Measurements from ENCODE around the gene CFAP97. TPM values are rescaled to one million over a fixed set of nuclear protein-coding genes. Genes with fewer than 3 reads are reported as not detected.

CFAP97 gene
- total RNA-seq, 2 donors from 2014 or later, result 27.6 to 42.2 TPM

- no peak for ATAC-seq
- H3K9me3 Mint-ChIP-seq, result no peaks in the 10 kb centered on the region
- DNase-seq (ENCODE audit: low spot score in 2 of 2), result no peak
- no peak overlapping the region for H3K27ac Mint-ChIP-seq
- peaks cover 10 to 16% of the 10 kb centered on the region in 2 donors for H3K36me3 Mint-ChIP-seq
These were observed 14.0 kb downstream of the CFAP97 start for GRCh38 chr4:185189606-185190305.

DNA sequence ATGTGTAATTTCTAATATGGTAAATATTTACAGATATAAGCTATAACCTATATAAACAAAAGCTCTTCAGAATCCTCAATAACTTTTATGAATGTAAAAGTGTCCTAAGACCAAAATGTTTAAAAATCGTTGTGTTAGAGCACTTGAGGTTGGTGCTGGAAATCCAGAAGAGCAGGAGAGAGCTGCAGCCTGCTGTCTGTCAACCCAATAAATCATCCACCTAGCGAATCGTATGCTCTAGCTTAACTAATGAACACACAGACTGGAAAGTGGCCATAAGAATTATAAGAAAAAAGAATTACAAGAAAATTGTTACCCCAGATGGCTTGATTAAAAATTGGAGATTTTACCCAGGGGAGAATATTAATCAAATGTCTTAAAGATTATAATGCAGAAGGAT lies 17.0 kb downstream of the CFAP97 start:
- H3K36me3 Mint-ChIP-seq, result peaks cover 14 to 23% of the 10 kb centered on the region in 2 donors
- H3K27ac Mint-ChIP-seq, result no peak overlapping the region
- no peaks in the 10 kb centered on the region for H3K9me3 Mint-ChIP-seq
- DNase-seq (ENCODE audit: low spot score in 2 of 2) (no peak), ATAC-seq (no peak)

DNA sequence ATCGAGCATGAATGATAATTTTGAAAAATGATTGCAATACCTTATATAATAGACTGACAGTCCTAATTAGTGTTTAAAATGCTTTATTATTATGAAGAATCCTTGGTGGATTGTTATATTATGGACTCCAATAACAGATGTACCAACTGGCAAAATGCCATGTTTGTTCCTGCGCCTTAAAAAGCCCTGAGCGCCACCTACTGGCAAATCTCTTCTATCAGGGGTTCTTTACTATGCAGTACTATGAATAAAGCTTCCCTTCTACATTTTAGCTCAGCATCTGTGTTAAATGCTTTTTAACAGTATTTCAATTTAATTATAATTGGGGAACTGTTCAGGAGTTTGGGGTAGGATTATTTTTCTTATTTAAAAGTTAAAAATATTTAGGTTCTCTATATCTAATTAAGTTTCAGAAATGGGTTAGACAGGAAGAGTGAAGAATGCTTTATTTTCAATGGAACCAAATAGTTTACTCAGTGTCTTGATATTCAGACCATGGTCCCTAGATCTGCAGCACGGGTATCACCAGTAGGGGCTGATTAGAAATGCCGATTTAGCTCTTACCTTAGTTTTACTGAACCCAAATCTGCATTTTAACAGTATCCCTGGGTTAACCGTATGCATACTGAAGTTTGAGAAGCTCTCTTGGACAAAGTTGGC lies 20.0 kb downstream of the CFAP97 start:
- Mint-ChIP-seq H3K36me3 (peaks cover 4 to 26% of the 10 kb centered on the region in 2 donors), H3K9me3 (no peaks in the 10 kb centered on the region), H3K27ac (peak overlapping the region in 1 of 2 donors; percentile 44)
- ATAC-seq (peak; percentile 70 to 71), DNase-seq (ENCODE audit: low spot score in 2 of 2) (peak in 1 of 2 donors; percentile 80)

DNA sequence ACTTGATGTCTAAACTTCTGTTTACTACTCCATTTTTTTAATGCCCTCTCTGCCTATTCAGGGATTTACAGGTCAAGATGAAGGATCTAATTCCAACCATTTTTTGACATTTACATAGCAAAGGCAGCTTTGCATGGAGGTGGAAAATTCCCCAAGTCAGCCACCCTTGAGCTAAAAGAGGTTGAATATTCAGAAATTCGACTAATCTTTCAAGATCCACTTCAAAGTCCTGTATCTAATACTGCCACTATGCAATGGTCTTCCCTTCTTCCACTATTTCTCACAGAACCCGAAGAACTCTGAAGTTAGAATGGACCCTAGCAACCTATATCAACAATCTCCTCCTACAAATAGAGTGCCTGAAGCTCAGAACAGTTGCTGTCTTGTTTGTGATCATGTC lies 21.6 kb downstream of the CFAP97 start:
- Mint-ChIP-seq H3K36me3 (peaks cover 4 to 26% of the 10 kb centered on the region in 2 donors), H3K27ac (no peak overlapping the region), H3K9me3 (no peaks in the 10 kb centered on the region)
- ATAC-seq, result no peak
- DNase-seq (ENCODE audit: low spot score in 2 of 2), result no peak

GRCh38 chr4:185179488-185179887 lies 24.3 kb downstream of the CFAP97 start:
- no peaks in the 10 kb centered on the region for H3K9me3 Mint-ChIP-seq
- peaks cover 11 to 34% of the 10 kb centered on the region in 2 donors for H3K36me3 Mint-ChIP-seq
- H3K27ac Mint-ChIP-seq, result no peak overlapping the region
- DNase-seq (ENCODE audit: low spot score in 2 of 2) (no peak), ATAC-seq (peak; percentile 53 to 77)

DNA sequence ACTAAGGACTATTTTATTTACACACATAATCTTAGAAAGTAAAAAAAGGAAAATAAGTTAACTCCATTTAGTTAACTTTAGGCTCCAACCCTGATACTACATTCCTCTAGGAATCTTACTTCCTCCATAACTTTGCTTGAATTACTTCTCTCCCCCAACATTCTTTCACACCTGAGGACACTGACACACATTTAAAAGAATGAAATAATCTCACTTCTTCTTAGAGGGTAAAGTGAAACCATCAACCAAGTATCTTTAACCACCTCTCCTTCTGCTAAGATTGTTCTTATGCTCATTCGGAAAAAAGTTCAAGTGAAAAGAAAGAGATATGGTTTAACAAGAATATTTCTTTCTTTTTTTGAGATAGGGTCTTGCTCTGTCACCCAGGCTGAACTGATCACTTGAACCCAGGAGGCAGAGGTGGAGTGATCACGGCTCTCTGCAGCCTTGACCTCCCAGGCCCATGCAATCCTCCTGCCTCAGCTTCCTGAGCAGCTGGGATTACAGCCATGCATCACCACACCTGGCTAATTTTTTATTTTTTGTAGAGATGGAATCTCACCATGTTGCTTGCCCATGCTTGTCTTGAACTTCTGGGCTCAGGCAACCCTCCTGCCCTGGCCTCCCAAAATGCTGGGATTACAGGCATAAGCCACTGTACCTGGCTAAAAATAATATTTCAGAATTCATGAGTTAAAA lies 32.3 kb downstream of the CFAP97 start:
- Mint-ChIP-seq H3K9me3 (no peaks in the 10 kb centered on the region), H3K36me3 (peaks cover 35 to 40% of the 10 kb centered on the region in 2 donors), H3K27ac (no peak overlapping the region)
- DNase-seq (ENCODE audit: low spot score in 2 of 2) (no peak), ATAC-seq (no peak)

- H3K36me3 Mint-ChIP-seq, result peaks cover 30 to 42% of the 10 kb centered on the region in 2 donors
- no peak for DNase-seq (ENCODE audit: low spot score in 2 of 2)
- ATAC-seq, result no peak
- H3K27ac Mint-ChIP-seq, result no peak overlapping the region
- H3K9me3 Mint-ChIP-seq, result no peaks in the 10 kb centered on the region
These were observed 36.6 kb downstream of the CFAP97 start for GRCh38 chr4:185167234-185167633.

- Mint-ChIP-seq H3K36me3 (peaks cover 24 to 39% of the 10 kb centered on the region in 2 donors), H3K9me3 (no peaks in the 10 kb centered on the region), H3K27ac (peak overlapping the region in 1 of 2 donors; percentile 53)
- ATAC-seq, result peak; percentile 94 to 96
- DNase-seq (ENCODE audit: low spot score in 2 of 2), result peak in 1 of 2 donors; percentile 12
These were observed 38.2 kb downstream of the CFAP97 start for GRCh38 chr4:185165605-185166063.

GRCh38 chr4:185151296-185151695 lies 52.5 kb downstream of the CFAP97 start:
- DNase-seq (ENCODE audit: low spot score in 2 of 2), result no peak
- Mint-ChIP-seq H3K27ac (no peak overlapping the region), H3K36me3 (peaks cover 0 to 6% of the 10 kb centered on the region in 2 donors), H3K9me3 (no peaks in the 10 kb centered on the region)
- ATAC-seq, result no peak

DNA sequence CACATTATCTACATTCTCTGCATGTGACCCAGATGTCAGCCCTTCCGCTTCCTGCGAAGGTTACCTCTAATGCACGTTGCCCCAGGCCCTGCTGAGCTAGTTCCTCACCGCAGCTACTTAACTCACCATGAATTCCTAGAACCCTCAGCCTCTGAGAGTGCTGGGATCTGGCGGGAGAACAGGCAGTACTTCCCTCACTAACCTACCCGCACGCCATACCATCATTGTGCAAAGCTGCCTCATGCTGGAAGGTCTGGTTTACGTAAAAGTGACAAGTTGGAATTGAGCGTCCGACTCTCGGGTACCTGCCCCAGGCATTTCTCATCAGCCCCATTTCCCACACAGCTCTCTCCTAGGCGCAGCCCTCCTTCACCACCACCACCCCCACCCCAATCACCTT lies 54.4 kb downstream of the CFAP97 start:
- Mint-ChIP-seq H3K36me3 (peaks cover 0 to 6% of the 10 kb centered on the region in 2 donors), H3K27ac (no peak overlapping the region), H3K9me3 (no peaks in the 10 kb centered on the region)
- ATAC-seq (no peak), DNase-seq (ENCODE audit: low spot score in 2 of 2) (no peak)

DNA sequence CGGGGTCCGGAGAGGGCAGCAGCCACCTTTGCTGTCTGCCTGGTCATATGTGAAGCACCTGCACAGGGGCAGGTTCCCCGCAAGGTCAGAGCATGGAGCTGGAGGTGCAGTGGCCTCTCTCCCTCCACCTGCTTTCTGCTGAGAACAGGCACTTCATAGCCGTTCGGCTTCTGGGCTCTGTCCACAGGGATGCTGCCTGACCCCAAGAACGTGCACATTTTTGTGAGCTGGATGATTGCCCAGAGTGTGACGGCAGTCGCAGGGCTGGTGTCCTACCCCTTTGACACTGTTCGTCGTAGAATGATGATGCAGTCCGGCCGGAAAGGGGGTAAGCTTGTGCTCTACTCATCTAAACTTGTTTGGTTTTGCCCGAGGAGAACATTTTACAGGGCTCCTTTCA lies 58.2 kb downstream of the CFAP97 start:
- DNase-seq (ENCODE audit: low spot score in 2 of 2) (no peak), ATAC-seq (no peak)
- no peak overlapping the region for H3K27ac Mint-ChIP-seq
- H3K9me3 Mint-ChIP-seq, result no peaks in the 10 kb centered on the region
- peaks cover 0 to 5% of the 10 kb centered on the region in 2 donors for H3K36me3 Mint-ChIP-seq

DNA sequence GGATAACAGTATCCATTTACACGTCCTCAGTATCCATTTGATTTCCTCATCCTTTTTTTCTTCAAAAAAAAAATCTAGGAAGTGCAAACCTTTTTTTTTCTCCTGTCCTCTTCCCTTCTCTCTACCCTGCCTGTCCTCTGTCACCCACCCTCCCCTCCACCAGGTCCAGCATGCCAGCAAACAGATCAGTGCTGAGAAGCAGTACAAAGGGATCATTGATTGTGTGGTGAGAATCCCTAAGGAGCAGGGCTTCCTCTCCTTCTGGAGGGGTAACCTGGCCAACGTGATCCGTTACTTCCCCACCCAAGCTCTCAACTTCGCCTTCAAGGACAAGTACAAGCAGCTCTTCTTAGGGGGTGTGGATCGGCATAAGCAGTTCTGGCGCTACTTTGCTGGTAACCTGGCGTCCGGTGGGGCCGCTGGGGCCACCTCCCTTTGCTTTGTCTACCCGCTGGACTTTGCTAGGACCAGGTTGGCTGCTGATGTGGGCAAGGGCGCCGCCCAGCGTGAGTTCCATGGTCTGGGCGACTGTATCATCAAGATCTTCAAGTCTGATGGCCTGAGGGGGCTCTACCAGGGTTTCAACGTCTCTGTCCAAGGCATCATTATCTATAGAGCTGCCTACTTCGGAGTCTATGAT lies 59.1 kb downstream of the CFAP97 start:
- DNase-seq (ENCODE audit: low spot score in 2 of 2), result no peak
- Mint-ChIP-seq H3K9me3 (no peaks in the 10 kb centered on the region), H3K27ac (no peak overlapping the region), H3K36me3 (peaks cover 0 to 5% of the 10 kb centered on the region in 2 donors)
- ATAC-seq, result no peak

- Mint-ChIP-seq H3K27ac (no peak overlapping the region), H3K9me3 (no peaks in the 10 kb centered on the region), H3K36me3 (peaks cover 0 to 5% of the 10 kb centered on the region in 2 donors)
- no peak for DNase-seq (ENCODE audit: low spot score in 2 of 2)
- no peak for ATAC-seq
These were observed 60.2 kb downstream of the CFAP97 start for GRCh38 chr4:185143601-185143969.

- peak; percentile 91 for DNase-seq (ENCODE audit: low spot score in 2 of 2)
- no peak within 1 kb of the TSS for H3K27ac Mint-ChIP-seq
- peaks cover 0 to 5% of the 10 kb centered on the region in 2 donors for H3K36me3 Mint-ChIP-seq
- H3K9me3 Mint-ChIP-seq, result no peaks in the 10 kb centered on the region
- ATAC-seq, result peak; percentile 96 to 97
These were observed 60.7 kb downstream of the CFAP97 start, which contains the start of gene SLC25A4 for GRCh38 chr4:185142912-185143600. SLC25A4 (plus strand) TSS chr4:185143266; CDS start chr4:185143373, 107 bp downstream.

DNA sequence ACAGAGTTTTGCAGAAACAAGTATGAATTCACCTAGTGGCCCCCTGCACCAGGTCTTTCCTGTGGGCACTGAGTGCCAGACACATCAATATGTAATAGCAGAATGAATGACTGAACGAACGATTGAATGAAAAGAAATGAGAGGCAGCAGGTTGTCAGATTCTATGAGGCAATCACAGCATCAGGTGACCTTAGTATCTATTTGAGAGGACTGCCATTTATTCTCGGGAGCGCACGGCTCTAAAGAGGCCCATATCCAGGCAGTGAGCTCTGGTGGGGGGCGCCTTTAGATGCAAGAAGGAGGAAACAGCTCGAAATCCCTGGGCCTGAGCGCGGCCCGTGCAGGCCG lies 61.3 kb downstream of the CFAP97 start:
- DNase-seq (ENCODE audit: low spot score in 2 of 2), result no peak
- Mint-ChIP-seq H3K27ac (no peak overlapping the region), H3K9me3 (no peaks in the 10 kb centered on the region), H3K36me3 (peaks cover 0 to 5% of the 10 kb centered on the region in 2 donors)
- peak; percentile 25 to 34 for ATAC-seq

DNA sequence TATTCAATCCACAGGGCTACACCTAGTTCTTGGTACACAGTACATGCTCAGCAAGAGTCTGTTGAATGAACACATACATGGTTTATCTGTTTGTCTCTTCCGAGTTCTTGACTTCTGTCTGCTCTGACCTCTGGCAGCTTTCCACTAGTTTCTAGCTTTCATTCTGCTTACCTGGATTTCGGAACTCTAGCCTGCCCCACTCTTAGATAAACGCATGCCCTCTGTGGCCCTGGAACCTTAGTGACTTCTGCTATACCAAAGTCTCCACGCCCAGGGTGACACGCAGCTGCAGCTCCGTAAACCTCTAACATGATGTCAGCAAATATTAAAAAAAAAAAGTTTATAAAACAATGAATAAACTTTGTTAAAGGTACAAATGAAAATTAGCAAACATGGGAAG lies 62.0 kb downstream of the CFAP97 start:
- DNase-seq (ENCODE audit: low spot score in 2 of 2) (no peak), ATAC-seq (no peak)
- Mint-ChIP-seq H3K36me3 (peaks cover 0 to 5% of the 10 kb centered on the region in 2 donors), H3K9me3 (no peaks in the 10 kb centered on the region), H3K27ac (no peak overlapping the region)
